Measurements from ENCODE around the gene CD300C. TPM values are rescaled to one million over a fixed set of nuclear protein-coding genes. Genes with fewer than 3 reads are reported as not detected.

CD300C gene
- total RNA-seq, 1 experiment from 2014 or later: not detected

DNA sequence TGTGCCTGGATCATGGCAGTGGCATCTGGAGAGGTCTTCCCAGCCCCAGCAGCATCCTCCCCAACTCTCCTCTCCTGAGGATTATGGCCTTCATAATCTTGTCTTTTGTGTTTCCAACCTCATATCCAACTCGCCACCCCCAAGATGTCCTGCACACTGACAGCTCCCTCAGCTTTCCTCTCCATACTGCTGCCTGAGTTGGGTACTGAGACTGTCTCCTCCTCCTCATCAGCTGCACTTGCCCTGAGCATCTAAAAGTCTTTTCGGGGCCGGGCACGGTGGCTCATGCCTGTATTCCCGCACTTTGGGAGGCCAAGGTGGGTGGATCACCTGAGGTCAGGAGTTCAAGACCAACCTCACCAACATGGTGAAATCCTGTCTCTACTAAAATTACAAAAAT lies 16.7 kb downstream of the CD300C start:
- H3K27ac Mint-ChIP-seq: no peak overlapping the region

DNA sequence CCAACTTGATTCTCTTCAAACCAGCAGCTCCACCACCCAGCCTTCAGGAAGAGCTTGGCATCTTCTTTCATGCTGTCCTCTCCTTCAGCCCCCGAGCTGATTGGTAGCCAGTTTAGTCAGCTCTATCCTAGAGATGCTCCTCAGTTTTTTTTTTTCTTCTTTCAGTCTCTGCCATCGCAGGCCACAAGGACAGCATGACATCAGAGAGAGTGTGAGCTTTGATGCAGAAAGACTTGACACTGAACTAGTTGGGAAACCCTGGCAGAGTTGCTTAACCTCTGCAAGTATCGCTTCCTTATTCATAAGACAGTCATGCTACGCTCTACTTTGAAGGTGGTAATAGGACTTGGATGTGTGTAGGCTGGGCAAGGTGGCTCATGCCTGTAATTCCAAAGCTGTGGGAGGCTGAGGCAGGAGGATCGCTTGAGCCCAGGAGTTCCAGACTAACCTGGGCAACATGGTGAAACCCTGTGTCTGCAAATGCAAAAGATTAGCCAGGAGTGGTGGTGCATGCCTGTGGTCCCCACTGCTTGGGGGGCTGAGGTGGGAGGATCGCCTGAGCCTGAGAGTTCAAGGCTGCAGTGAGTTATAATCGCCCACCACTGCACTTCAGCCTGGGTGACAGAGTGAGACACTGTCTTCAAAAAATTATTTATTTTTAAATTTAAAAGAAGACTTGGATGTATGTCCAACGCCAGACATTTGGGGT lies 17.3 kb downstream of the CD300C start:
- Mint-ChIP-seq H3K4me3 (no peak overlapping the region), H3K4me1 (peaks cover 13% of the 10 kb centered on the region), H3K27ac (no peak overlapping the region), H3K36me3 (no peaks in the 10 kb centered on the region), H3K9me3 (peaks cover 3% of the 10 kb centered on the region), H3K27me3 (ENCODE audit: low read depth) (peaks cover 36% of the 10 kb centered on the region)
- TF ChIP-seq, protein P1, sequence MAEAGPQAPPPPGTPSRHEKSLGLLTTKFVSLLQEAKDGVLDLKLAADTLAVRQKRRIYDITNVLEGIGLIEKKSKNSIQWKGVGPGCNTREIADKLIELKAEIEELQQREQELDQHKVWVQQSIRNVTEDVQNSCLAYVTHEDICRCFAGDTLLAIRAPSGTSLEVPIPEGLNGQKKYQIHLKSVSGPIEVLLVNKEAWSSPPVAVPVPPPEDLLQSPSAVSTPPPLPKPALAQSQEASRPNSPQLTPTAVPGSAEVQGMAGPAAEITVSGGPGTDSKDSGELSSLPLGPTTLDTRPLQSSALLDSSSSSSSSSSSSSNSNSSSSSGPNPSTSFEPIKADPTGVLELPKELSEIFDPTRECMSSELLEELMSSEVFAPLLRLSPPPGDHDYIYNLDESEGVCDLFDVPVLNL (CRISPR knock-in tag; IDR thresholded peaks at IDR 0.05; ENCODE audit: borderline replicate concordance, low read depth): no peak
- TF ChIP-seq ZNF396 (CRISPR knock-in tag; IDR thresholded peaks at IDR 0.05; ENCODE audit: borderline replicate concordance) (no peak), FOXJ3 (CRISPR knock-in tag; IDR thresholded peaks at IDR 0.05; ENCODE audit: borderline replicate concordance) (no peak), HMGA2 (CRISPR knock-in tag; IDR thresholded peaks at IDR 0.05) (no peak), NFYB (CRISPR knock-in tag; conservative IDR thresholded peaks at IDR 0.05; ENCODE audit: low read depth) (no peak), ETV6 (CRISPR knock-in tag; IDR thresholded peaks at IDR 0.05) (no peak), ESRRA (CRISPR knock-in tag; IDR thresholded peaks at IDR 0.05; ENCODE audit: borderline replicate concordance) (no peak), RORB (CRISPR knock-in tag; IDR thresholded peaks at IDR 0.05) (no peak), OVOL2 (CRISPR knock-in tag; IDR thresholded peaks at IDR 0.05; ENCODE audit: borderline replicate concordance) (no peak), ZNF317 (CRISPR knock-in tag; IDR thresholded peaks at IDR 0.05; ENCODE audit: borderline replicate concordance, low read depth) (no peak), CREM (CRISPR knock-in tag; IDR thresholded peaks at IDR 0.05) (no peak)
- TF ChIP-seq, protein P2, sequence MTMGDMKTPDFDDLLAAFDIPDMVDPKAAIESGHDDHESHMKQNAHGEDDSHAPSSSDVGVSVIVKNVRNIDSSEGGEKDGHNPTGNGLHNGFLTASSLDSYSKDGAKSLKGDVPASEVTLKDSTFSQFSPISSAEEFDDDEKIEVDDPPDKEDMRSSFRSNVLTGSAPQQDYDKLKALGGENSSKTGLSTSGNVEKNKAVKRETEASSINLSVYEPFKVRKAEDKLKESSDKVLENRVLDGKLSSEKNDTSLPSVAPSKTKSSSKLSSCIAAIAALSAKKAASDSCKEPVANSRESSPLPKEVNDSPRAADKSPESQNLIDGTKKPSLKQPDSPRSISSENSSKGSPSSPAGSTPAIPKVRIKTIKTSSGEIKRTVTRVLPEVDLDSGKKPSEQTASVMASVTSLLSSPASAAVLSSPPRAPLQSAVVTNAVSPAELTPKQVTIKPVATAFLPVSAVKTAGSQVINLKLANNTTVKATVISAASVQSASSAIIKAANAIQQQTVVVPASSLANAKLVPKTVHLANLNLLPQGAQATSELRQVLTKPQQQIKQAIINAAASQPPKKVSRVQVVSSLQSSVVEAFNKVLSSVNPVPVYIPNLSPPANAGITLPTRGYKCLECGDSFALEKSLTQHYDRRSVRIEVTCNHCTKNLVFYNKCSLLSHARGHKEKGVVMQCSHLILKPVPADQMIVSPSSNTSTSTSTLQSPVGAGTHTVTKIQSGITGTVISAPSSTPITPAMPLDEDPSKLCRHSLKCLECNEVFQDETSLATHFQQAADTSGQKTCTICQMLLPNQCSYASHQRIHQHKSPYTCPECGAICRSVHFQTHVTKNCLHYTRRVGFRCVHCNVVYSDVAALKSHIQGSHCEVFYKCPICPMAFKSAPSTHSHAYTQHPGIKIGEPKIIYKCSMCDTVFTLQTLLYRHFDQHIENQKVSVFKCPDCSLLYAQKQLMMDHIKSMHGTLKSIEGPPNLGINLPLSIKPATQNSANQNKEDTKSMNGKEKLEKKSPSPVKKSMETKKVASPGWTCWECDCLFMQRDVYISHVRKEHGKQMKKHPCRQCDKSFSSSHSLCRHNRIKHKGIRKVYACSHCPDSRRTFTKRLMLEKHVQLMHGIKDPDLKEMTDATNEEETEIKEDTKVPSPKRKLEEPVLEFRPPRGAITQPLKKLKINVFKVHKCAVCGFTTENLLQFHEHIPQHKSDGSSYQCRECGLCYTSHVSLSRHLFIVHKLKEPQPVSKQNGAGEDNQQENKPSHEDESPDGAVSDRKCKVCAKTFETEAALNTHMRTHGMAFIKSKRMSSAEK (CRISPR knock-in tag; IDR thresholded peaks at IDR 0.05; ENCODE audit: borderline replicate concordance): no peak
- TF ChIP-seq, protein P3, sequence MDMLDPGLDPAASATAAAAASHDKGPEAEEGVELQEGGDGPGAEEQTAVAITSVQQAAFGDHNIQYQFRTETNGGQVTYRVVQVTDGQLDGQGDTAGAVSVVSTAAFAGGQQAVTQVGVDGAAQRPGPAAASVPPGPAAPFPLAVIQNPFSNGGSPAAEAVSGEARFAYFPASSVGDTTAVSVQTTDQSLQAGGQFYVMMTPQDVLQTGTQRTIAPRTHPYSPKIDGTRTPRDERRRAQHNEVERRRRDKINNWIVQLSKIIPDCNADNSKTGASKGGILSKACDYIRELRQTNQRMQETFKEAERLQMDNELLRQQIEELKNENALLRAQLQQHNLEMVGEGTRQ (CRISPR knock-in tag; IDR thresholded peaks at IDR 0.05): no peak
- TF ChIP-seq, protein P4, sequence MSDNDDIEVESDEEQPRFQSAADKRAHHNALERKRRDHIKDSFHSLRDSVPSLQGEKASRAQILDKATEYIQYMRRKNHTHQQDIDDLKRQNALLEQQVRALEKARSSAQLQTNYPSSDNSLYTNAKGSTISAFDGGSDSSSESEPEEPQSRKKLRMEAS (CRISPR knock-in tag; IDR thresholded peaks at IDR 0.05): no peak
- TF ChIP-seq, protein P5, sequence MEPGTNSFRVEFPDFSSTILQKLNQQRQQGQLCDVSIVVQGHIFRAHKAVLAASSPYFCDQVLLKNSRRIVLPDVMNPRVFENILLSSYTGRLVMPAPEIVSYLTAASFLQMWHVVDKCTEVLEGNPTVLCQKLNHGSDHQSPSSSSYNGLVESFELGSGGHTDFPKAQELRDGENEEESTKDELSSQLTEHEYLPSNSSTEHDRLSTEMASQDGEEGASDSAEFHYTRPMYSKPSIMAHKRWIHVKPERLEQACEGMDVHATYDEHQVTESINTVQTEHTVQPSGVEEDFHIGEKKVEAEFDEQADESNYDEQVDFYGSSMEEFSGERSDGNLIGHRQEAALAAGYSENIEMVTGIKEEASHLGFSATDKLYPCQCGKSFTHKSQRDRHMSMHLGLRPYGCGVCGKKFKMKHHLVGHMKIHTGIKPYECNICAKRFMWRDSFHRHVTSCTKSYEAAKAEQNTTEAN (CRISPR knock-in tag; IDR thresholded peaks at IDR 0.05): no peak
- ChIA-PET CTCF (interaction anchor here (1.0 to 3.2 kb wide), 2 partner anchors 38 to 160 kb away, joined by 3 to 13 read pairs; no protein-coding TSS in a partner anchor), POLR2A (no interaction called here)
- ATAC-seq (no peak), DNase-seq (ENCODE audit: low spot score) (no peak)

More for the DNA sequence above, 16.7 kb downstream of the CD300C start:
- Mint-ChIP-seq H3K27me3 (ENCODE audit: low read depth) (peaks cover 33% of the 10 kb centered on the region), H3K36me3 (no peaks in the 10 kb centered on the region), H3K4me1 (peaks cover 13% of the 10 kb centered on the region), H3K4me3 (no peak overlapping the region), H3K9me3 (peaks cover 3% of the 10 kb centered on the region; the same call in 1 of the 2 replicates)
- no peak for ATAC-seq
- ChIA-PET POLR2A (no interaction called here), CTCF (interaction anchor here (1.0 to 3.2 kb wide), 2 partner anchors 37 to 161 kb away, joined by 3 to 13 read pairs; no protein-coding TSS in a partner anchor)
- no peak for DNase-seq (ENCODE audit: low spot score)
- no peak for TF ChIP-seq PRRX2 (CRISPR knock-in tag; IDR thresholded peaks at IDR 0.05)
- no peak for TF ChIP-seq EMX1 (CRISPR knock-in tag; IDR thresholded peaks at IDR 0.05)
- TF ChIP-seq FOXJ3 (CRISPR knock-in tag; IDR thresholded peaks at IDR 0.05; ENCODE audit: borderline replicate concordance): no peak
- TF ChIP-seq ELF4 (CRISPR knock-in tag; IDR thresholded peaks at IDR 0.05; ENCODE audit: low read depth): no peak
- TF ChIP-seq SMAD3 (CRISPR knock-in tag; IDR thresholded peaks at IDR 0.05; ENCODE audit: borderline replicate concordance): no peak

Measured in WTC11 (cell line).